Measurements from ENCODE around the gene TTLL9.

TTLL9 gene

DNA sequence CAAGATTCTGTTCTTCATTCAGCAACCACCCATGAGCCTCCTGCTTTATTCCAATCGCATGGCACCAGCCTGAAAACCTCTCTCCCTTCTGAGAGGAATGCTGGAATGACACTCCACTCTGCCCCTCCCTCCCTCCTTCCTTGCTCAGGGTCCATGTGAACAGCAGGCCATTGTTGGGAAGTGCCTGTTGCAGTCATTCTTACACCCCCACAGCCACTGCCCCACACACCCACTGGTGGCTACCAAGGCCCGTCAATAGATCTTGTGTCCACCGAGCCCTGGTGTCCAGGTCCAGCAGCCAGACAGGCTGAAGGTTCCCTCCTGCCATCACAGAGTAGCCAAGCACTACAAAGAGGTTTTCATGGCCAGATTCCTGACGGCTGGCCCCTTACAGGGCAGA lies 74.9 kb downstream of the TTLL9 start:
- DNase-seq (ENCODE audit: low spot score) = no peak

- DNase-seq (ENCODE audit: low spot score) = no peak
Measured at GRCh38 chr20:31945785-31946184, 75.4 kb downstream of the TTLL9 start.

- no peak for DNase-seq (ENCODE audit: low spot score)
Measured at GRCh38 chr20:31948008-31948407, 77.6 kb downstream of the TTLL9 start.

DNA sequence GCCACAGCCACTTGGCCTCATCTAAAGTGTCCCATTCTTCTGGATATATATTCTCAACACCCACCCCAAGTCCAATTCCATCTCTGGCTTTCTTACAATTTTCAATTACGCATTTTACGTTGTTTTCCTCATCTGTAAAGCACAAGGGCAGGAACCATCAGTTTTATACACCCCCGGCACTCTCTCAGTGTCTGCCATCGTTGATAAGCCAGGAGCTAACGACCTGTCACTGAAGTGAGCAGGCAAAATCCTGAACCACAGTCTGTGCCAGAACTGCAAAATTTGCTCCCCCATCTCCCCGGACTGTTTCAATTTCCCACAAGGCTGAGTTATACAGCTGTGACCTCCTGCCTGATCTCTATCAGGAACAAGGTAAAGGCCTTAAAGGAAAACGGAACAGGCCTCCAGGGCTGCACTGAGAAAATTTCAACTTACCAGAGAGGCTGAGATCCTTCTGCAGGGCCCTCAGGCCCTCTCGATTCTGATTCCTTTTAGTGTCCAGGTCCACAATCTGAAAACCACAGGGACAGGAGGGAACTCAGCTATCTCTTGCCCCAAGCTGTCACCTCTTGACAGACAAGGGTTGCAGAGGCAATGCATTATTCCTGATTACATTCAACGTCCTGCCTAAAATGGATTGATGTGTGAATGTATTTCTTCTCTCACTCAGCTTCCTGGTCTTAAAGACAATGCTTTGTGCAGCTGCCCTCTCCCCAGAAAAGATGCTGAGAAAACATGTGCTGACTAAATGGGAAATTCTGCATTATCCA lies 79.6 kb downstream of the TTLL9 start:
- DNase-seq (ENCODE audit: low spot score) = no peak

DNA sequence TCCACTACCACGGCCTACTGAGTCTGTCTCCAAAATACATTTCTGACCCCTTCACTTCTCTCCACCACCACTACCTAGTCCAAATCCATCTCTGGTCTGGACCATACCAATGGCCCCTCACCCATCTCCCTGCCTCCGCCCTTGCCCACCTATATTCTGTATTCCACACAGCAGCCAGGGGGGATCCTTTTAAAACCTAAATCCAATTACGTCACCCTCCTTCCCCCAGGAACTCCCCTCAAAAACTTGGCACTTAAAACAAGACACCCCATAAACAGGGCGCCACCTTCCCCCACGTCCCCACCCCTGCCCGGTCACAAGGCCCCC lies 80.7 kb downstream of the TTLL9 start:
- DNase-seq (ENCODE audit: low spot score) = no peak

DNA sequence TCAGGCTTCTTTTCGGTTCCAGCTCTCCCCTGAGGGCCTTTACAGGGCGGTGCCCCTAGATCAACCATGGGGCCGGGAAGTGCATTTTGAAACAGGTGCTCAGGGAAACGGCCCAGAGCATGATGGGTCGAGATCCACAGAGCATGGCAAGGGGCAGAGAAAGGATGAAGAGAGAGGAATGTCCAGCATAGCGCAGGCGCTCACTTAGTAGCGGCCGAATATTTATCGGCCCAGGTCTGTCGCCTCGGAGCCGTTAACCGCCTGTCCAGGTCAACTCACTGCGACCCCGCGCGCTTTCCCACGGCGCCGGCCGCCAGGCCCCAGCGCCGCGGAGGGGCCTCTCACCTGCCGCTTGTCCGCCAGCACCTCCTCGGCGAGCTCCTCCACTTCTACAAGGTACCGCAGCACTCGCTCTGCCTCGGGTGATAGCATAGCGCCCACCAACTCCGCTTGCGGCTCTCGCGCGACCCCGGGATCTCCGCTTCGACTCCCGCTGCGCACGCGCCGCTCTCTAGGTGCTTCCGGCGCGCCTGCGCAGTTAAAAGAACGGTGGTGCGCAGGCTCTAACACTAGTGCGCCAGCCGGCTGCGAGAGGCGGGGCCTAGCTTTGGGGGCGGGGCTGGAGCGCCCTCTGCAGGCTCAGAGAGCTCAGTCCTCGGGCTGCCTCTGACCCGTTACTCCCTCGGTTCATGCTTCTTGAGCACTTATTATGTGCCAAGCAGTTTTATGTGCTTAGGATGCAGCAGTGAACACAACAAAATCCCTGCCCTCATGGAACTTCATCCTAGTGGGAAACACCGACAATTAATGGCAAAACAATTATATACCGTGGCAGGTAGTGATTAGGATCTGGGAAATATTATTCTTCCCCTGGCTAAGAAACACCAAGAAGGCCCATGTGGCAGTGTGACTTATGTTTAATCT lies 81.4 kb downstream of the TTLL9 start, which contains the start of gene PDRG1:
Gene PDRG1, minus strand, starts transcription at position 517 of the 924 bp plus-strand sequence. Its CDS starts 85 bp downstream, at position 432.
- peak; percentile 96 for DNase-seq (ENCODE audit: low spot score)

- no peak for DNase-seq (ENCODE audit: low spot score)
Measured at GRCh38 chr20:31953556-31954148, 83.2 kb downstream of the TTLL9 start.

DNA sequence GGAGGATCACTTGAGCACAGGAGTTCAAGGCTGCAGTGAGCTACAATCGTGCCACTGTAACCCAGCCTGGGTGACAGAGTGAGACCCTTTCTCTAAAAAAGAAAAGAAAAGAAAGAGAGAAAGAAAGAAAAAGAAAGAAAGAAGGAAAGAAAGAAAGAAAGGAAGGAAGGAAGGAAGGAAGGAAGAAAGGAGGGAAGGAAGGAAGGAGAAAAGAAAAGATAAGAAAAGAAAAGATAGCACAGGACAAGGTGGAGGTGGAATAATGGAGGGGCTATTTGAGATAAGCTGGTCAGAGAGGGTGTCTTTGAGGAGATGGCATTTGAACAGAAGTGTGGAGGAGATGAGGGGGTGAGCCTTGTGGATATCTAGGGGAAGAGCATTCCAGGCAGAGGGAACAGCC lies 84.1 kb downstream of the TTLL9 start:
- DNase-seq (ENCODE audit: low spot score) = no peak

DNA sequence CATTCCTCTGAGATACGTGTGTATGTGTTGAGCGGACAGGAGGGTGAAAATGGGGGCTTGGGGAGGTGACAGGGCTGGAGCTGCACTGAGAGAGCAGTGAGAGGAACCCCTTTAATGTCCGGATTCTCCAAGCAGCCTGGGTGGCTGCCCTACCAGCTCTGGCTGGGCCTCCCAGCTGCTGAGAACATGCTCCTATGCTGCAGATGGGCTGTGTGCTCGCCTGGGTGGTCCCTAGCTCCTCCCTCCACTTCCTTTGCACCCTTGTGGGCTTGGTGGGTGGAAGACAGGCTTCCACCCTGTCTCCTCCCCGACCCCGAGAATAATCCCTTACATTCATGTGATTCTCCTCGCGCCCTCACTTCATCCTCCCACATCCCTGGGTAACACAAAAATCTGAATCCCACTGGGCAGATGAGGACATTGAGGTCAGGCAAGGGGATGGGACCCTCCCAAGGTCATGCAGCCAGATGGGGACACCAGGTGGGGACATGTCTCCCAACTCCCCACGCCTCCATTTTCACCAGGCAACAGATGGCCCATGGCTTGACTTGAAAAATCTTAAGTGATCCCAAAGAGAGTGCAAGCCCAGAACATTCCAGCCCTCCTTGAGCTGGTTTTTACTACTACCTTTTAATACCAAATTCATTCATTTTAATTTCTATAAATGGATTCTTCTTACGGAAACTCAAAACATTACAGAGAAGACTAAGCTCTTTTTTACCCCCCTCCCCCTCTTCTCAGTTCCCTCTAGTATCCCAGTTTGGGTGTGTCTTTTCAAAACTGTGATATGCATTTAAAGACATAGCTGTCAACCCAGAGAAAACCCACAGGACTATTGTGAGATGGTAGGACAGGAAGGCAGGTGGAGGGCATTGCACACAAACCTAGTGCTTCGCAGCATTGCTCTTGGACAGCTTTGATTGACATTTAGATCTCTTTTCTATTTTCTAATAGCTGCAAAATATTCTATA lies 86.4 kb downstream of the TTLL9 start:
- DNase-seq (ENCODE audit: low spot score) = no peak

DNA sequence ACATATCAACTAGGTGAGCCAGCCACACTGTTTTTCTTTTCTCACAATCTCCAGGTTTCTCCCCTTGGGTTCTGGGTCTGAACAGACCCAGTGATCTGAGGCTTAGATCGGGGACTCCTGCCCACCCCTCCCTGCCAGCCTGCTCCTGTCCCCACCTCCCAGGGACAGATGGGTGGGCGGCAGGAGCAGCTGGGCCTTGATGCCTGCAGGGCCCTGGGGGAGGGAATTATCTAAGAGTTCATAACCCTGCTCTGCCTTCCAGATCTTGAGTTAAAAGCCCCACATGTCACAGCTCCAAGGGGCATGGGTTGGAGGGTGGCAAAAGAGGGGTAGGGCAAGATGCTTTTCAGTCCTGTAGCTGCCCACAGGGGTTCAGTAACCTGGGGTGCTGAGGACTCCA lies 92.3 kb downstream of the TTLL9 start:
- no peak for DNase-seq (ENCODE audit: low spot score)

DNA sequence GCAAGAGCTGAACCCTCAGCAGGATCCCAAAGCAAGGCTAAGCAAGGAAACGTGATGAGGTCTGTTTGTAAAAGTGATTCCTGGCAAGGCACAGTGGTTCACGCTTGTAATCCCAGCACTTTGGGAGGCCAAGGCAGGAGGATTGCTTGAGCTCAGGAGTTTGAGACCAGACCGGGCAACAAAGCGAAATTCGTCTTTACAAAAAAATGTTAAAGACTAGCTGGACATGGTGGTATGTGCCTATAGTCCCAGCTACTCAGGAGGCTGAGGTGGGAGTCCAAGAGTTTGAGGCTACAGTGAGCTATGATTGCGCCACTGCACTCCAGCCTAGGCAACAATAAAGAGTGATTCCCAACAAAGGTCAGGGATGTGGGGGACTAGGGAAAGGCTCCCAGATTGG lies 93.5 kb downstream of the TTLL9 start:
- no peak for DNase-seq (ENCODE audit: low spot score)

DNA sequence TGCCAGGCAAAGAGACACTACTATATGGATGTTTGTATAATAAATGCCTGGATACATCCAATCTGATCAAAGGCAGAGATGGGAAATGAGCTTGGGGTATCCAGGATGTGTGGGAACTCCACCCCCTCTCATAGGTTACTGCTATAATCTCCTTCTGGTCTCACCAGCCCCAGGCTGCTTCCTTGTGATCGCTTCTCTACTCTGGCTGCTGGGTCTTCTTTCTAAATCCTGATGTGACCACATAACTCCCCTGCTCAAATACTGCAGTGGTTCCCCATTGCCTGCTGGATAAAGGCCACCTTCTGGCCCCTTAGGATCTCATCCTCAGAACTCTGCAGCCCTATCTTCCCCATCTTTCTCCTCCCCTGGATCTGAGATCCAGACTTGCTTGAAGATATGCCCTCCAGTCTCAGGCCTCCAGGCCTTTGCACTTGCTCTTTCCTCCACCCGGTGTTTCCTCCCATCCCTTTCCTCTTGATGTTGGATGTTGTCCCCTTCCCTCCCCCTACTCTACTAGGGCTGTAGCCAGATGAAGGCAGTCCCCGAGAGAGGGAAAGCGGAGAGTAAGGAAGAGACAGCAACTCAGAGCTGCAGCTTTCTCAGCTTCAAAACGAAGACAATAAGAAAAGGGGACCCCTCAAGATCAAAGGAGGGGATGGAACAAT lies 96.7 kb downstream of the TTLL9 start:
- no peak for DNase-seq (ENCODE audit: low spot score)

DNA sequence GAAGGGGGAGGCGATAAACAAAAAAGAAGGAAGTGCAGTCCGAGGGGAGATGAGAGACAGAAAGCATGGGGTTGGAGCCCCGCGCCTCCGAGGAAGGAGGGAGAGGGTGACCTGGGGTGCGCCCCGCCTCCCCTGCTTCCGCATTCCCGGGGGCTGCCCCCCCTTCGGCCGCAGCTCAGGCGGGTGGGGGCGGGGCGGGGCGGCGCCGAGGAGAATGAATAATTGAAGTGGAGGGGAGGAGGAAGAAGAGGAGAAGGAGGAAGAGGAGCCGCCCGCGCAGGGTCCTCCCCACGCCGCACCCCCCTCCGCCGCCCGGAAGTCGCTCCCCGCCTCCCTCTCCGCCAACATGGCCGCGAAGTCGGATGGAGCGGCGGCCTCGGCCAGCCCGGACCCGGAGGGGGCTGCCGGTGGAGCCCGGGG lies 97.4 kb downstream of the TTLL9 start, which contains the start of gene XKR7:
Gene XKR7, plus strand, starts transcription at position 322 of the 420 bp plus-strand sequence. Its CDS starts 25 bp downstream, at position 347.
- DNase-seq (ENCODE audit: low spot score) = no peak

DNA sequence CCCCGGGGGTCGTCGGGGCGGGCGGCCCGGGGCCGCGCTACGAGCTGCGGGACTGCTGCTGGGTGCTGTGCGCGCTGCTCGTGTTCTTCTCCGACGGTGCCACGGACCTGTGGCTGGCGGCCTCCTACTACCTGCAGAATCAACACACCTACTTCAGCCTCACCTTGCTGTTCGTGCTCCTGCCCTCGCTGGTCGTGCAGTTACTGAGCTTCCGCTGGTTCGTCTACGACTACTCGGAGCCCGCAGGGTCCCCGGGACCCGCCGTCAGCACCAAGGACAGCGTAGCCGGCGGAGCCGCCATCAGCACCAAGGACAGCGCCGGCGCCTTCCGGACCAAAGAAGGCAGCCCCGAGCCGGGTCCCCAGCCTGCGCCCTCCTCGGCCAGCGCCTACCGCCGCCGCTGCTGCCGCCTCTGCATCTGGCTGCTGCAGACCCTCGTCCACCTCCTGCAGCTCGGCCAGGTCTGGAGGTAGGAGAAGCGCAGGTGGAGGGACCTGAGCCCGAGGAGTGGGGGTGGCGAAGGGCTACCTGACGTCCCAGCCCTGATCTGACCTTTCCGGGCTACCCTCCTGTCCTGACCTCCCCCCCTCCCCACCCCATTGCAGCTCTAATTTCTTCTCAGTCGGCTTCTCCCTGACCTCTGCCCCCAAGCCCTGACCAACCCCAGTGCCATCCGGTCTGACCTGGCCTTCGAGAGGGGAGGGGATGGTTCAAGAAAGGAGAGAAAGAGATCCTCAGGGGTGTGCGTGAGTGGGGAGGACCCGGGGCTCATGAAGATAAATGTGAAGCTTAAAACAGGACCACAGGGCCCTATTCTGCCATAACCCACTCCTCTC lies 98.1 kb downstream of the TTLL9 start:
- DNase-seq (ENCODE audit: low spot score) = peak; percentile 72

DNA sequence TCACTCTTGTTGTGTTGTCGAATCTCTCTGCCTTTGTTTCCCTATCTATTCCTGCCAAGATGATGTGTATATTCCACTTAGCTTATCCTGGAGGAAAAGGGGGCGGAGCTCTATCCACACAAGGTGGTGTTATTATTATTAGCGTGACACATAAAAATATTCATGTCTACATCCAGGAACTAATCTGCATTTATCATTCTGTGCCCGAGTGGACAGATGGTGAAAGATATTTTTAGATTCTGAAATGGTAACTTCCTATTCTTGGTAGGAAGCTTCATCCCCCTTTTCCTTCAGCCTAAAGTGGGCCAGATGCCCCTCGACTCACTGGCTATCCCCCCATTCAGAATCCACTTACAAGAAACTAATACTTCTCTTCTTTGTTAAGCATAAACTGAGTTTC lies 99.6 kb downstream of the TTLL9 start:
- DNase-seq (ENCODE audit: low spot score) = no peak

DNA sequence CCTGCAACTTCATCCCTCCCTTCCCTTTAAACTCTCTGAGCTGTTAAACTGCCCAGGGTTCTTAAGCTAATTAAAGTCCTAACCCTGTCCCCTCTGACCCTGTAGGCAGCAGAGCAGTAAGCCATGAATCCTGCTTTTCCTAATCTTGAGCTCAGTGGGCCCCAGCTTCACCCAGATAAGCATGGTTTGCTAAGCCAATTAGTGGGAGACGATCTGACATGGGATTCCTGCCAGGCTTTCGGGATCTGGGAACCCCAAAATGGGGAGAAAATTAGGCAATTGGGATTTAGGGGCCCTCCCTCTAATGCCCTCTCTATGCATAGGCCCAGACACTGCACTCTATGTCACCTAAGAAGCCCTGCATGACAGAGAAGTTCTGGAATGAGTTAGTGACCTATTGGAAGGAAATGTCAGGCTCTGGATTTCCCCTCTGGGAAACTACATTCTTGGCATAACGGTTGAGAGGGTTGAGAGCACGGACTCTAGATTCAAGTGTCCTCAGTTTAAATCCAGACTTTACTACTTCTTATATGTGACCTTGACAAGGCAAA lies 102.1 kb downstream of the TTLL9 start:
- DNase-seq (ENCODE audit: low spot score) = peak; percentile 93

- DNase-seq (ENCODE audit: low spot score) = no peak
Measured at GRCh38 chr20:31974296-31974695, 103.9 kb downstream of the TTLL9 start.

DNA sequence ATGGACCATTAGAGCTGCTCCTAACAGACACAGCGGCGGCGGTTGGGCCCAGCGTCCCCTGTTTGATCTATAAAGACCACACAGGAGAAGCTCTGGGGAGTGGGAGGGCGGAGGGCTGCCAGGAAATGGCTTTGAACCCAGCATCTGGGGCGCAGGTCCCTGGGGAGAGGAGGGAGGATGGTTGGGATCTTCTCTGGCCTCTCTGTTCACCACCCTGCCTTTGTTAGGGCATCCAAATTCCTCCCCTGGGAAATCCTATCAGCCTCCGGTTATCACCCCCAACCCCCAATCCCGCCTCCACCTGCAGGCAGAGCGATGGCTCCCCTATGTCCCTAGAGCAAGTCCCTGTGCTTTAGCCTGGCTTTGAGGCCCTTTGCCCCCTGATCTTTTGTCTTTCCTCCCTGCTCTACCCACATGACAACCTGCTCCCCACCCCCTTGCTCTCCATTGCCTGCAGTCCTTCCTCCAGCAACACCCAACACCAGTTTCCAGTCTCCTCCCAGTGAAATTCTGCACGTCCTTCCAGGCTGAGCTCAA lies 104.6 kb downstream of the TTLL9 start:
- no peak for DNase-seq (ENCODE audit: low spot score)

DNA sequence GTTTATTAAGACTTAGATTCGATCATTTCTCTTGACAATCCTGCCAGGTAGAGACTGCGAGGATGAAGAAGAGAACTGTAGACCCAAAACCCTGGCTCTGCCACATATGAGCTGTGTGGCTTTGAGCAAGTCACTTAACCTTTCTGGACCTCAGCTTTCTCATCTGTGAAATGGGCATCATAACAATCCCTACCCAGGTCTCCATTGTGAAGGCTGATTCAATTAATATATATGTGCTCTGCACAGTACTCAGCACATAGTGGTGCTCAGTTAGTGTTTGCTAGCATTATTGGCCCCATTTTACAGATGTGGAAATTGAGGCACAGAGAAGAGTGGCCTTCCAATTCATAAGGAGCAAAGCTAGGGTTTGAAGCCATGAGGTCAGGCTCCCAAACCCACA lies 105.4 kb downstream of the TTLL9 start:
- DNase-seq (ENCODE audit: low spot score) = no peak
